T-helper 2 cell treated with Interferon-gamma antibody and Interleukin-4, amounts not matched to agents 100 ng/mL and 5 ng/mL, for 36 hours (primary cell): ENCODE measurements around the gene STRA8. TPM values are rescaled to one million over a fixed set of nuclear protein-coding genes. Genes with fewer than 3 reads are reported as not detected.

ENCODE experiments used
- intact Hi-C: fragments of 100-400 bp; cut with micrococcal nuclease; formaldehyde crosslinking; loops from one replicate; pipeline ENCODE4 v1.15.1; 2023
- total RNA-seq: library from RNA; stranded (reverse); gene quantifications from 2 replicates; pipeline ENCODE4 v1.2.3, GENCODE V29; 2022

STRA8 gene
- total RNA-seq, 1 donor from 2014 or later, result not detected

GRCh38 chr7:135235841-135236240 is 2.2 kb downstream of the STRA8 start:
- intact Hi-C loops, result no loop called here

- intact Hi-C loops, result no loop called here
Measured at GRCh38 chr7:135236727-135237126, 3.1 kb downstream of the STRA8 start.

DNA sequence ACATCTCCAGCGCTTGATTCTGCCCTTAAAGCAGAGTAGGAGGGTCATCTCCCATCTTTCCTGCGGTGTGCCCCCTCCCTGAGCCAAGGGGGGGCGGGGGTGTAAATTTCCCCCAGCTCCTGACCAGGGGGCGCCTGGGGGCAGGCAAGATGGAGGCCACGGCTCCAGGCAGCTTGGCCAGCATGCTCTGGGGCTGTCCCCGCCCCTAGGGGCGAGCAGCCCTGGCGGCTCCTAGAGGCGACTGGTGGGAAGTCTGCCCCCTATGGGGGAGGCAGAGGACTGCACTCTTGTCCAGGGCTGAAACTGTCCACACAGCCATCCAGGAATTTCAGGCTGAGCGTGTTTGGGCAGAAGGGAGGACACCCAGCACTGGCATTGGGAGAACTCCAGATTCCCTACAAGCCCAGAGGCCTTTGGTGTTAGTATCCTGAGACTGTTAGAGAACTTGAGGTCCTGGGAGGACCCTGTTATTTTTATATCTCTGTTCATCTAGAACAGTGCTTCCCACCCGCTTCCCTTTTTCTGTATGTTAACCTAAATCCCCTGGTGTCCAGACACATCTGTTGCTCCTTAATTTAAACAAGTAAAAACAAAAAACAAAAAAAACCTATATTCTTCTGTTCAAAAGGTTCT is 4.6 kb downstream of the STRA8 start:
- intact Hi-C loops, result no loop called here

DNA sequence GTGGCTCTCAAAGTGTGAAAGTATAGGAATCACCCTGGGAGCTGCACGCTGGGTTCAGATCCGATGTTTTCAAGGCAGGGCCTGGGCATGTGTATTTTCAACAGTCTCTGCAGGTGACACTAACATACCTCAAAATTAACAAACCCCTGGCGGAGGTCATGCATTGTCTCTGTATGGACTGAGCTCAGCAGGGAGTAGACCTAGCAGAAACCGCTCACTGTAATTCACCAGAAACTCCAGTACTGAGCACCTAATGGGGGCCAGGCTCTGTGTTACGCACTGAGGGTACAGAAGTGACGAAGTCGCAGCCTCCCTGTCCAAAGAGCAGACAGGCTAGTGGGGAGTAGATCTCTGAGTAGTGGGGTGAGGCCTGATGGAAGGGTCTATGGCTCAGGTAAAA is 5.6 kb downstream of the STRA8 start:
- intact Hi-C loops, result no loop called here

- intact Hi-C loops, result no loop called here
Measured at GRCh38 chr7:135240441-135240840, 6.8 kb downstream of the STRA8 start.

GRCh38 chr7:135242096-135242684 is 8.6 kb downstream of the STRA8 start:
- intact Hi-C loops, result no loop called here

- intact Hi-C loops, result no loop called here
Measured at GRCh38 chr7:135245226-135246190, 11.9 kb downstream of the STRA8 start.

GRCh38 chr7:135246191-135246825 is 12.7 kb downstream of the STRA8 start:
- intact Hi-C loops, result no loop called here

DNA sequence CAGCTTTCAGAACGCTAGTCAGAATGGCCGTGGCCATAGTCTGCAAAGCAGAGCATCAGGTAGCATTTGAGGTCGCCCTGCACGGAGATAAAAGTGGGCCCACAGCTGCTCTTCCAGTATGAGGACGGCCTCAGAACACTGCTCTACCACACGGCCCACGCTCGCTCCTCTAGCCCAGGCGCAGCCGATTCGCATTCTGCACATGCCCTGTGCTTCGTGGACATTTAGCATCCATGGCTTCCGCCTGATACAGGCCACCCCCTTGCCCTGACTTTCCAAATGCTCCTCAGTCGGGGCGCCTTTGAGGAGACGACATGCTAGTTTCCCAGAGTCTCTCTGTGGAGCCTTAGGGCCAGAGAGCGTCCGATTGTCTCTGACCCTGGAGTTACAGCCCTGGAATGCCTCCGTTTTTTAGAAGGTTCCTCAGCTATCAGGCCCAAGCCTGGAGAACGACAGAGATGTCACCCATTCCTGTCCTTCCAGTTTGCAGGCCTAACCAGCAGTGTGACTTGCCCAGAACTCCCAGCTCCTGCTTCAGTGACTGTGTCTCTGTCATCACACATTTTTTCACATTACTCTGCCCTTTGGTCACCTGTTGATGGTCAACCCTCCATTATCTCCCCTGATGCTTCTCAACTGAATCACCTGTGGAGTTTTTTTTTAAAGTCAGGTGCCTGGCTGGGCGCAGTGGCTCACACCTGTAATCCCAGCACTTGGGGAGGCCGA is 14.3 kb downstream of the STRA8 start:
- intact Hi-C loops, result no loop called here

DNA sequence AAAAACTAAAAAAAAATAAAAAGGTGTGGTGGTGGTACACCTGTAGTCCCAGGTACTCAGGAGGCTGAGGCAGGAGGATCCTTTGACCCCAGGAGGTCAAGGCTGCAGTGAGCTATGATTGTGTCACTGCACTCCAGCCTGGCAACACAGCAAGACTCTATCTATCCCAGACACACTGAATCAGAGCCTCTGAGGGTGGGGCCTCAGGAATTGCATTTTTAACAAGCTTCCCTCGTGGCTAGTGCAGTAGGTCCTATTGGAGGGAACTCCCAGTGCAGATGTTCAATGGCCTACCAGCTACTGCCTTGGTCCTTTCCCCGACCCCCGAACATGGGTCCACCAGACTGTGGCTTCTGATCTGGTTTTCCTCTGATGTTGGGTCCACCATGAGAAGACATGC is 14.9 kb downstream of the STRA8 start:
- intact Hi-C loops, result no loop called here

GRCh38 chr7:135251496-135252391 is 18.1 kb downstream of the STRA8 start:
- intact Hi-C loops, result no loop called here

DNA sequence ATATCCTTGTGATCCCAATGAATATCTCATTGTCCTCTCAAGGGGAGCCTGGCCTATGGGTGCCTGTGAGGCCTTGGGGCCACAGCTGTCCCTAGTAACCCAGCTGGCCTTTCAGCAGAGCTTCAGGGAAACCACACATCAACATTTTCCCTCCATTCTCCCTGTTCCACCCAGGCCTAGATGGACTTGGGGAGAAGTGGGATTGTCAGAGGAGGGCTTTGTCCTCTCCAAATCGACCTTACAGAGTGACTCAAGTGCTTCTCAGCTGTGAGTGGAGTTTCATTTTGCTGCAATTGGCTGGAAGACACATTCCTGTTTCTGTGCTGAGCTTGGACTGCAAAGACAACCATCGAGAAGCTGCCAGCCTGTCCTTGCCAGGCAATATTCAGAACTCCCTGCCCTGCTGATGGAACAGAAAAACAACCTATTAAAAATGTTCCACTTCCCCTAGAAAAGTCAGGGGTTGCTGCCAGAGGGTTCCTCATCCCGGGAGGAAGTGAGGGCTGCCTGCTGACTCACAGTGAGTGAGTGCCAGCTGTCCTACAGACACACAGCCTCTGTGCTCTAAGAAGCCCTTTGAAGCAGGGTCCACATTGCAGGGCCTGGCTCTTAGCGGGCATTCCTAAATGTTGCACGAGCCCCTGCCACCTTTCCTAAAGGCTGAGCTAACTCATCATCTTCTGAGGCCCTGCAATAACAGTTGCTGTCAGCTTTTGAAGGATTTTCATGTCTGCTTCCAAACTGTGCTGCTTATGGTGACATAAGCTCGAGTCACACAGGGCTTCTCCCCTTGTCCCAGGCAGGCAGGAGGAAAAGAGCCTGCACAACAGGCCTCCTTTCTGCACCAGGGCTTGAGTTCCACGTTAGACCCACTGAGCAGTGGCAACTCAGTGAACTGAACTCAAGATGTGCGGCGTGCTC is 20.5 kb downstream of the STRA8 start:
- intact Hi-C loops, result no loop called here

DNA sequence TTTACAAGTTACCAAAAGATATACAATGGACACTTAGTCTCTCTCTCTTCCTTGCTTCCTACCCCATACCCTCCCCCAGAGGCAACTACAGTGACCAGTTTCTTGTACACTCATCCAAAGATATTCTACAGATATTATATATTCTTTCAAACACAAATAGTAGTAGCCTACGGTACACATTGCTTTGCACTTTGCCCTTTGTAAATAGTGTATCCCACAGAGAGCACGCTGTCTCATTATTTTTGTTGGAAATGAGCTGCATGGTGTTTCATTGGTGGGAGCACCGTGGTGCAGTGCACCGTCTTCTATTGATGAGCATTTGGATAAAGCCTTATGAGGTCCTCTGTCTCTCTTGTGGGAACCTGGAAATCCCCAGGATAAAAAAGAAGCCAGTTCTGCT is 24.2 kb downstream of the STRA8 start:
- intact Hi-C loops, result no loop called here

DNA sequence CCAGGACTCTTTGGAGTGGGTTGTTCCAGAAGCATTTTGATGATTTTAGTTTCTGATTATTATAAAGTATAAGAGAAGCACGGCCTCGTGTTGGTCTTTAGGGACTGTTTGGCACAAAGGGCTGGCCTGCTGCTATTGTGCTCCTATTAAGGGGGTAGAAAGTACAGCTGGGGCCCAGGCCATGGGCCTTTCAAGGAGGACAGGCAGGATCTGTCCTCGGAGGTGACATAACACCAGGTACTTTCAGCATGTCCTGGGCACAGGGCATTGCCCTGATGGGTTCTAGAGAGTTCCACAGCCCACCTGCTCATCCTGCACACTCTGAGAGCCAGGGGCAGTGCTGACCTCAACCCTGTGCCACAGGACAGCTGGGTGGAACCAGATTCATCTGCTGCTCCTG is 24.9 kb downstream of the STRA8 start:
- intact Hi-C loops, result no loop called here

DNA sequence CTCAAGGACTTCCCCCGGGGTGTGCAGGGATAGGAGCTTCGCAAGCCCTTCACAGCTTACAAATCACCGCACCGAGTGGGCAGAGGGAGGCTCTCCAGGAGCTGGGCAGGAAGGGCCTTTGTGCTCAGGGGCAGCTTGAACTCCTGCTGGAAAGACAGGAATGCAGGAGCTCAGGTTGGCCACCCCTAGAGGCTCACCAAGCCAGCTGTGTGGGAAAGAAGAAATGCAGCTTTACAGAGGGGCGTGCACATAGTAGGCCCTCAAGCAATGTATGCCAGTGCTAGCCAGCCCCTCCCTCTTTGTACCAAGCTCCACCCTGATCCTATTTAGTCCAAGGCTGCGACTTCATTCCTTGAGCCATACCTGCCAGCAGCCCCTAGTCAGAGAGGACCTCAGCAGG is 26.1 kb downstream of the STRA8 start:
- intact Hi-C loops, result no loop called here

GRCh38 chr7:135260470-135260869 is 26.8 kb downstream of the STRA8 start:
- intact Hi-C loops, result no loop called here

GRCh38 chr7:135260930-135261721 is 27.5 kb downstream of the STRA8 start:
- intact Hi-C loops, result no loop called here

- intact Hi-C loops, result no loop called here
Measured at GRCh38 chr7:135262623-135263320, 29.1 kb downstream of the STRA8 start.
